Right renal cortex interstitium (tissue), 3 donors: ENCODE results near the gene IMPA2. TPM values are rescaled to one million over a fixed set of nuclear protein-coding genes. Genes with fewer than 3 reads are reported as not detected.

Experiments used
- DNase-seq, 3 donors: peaks; one replicate each; pipeline ENCODE4 v3.0.0-alpha.2; 2013; ENCODE audit warnings: low read depth in 3 of 3, low spot score in 2 of 3
- polyA plus RNA-seq, 3 donors: library from polyadenylated mRNA; unstranded; fragments of 120-200 nt; gene quantifications; one replicate each; pipeline ENCODE4 v1.2.1, GENCODE V29; 2013; ENCODE audit not compliant: insufficient read length in 3 of 3

IMPA2 gene
- polyA plus RNA-seq, 3 donors: 66.0 to 91.8 (median 89.9) TPM

DNA sequence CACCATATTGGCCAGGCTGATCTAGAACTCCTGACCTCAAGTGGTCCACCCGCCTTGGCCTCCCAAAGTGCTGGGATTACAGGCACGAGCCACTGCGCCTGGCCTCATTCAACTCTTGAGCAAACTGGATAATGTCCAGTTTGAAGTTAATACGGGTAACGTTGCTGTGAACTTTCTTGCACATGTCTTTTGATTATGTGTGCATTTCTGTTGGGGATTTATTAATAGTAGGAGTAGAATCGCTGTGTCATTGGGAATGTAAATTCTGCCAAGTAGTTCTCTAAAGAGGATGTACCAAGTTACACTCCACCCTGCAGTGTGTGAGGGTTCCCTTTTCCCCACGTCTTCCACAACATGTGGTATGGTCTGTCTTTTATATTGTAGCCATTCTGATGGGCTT is 6.2 kb downstream of the IMPA2 start:
- no peak for DNase-seq

DNA sequence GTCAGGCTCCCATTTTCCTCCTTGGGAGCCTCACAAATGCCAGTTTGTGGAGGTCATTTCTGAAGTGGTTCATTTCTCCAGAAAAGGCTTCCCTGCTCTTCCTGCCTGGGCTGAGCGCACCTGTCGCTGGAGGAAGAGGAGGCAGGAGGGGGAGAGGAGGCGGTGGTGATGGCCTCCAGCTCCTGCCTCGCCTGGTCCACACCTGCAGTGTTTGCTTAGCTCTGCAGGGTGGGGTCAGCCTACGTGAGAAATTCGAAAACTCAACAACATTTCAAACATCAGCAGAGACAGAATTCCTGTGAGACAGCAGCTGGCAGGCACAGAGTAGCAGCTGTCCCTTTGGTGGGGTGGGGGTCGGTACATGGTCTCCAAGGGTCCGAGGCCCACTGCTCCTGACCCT is 7.9 kb downstream of the IMPA2 start:
- no peak for DNase-seq

DNA sequence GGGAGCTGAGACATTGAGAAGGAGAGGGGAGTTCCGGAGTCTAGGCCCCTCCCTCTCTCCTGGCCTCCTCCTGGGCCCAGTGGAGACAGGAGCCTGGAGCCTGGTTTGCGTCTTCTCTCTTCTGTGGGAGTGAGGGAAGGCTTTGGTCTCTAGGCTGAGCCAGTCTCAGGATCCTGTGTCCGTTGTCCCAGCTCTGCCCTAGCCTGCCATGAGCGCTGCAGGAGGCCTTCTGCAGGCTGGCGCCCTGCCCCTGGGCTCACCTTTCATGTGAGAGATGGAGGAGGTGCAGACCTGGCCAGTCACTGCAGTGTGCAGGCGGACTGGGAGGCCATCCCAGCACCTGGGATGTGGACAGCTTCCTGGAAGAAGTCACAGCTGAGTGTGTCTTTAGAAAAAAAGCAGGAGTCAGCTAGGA is 8.7 kb downstream of the IMPA2 start:
- no peak for DNase-seq

DNA sequence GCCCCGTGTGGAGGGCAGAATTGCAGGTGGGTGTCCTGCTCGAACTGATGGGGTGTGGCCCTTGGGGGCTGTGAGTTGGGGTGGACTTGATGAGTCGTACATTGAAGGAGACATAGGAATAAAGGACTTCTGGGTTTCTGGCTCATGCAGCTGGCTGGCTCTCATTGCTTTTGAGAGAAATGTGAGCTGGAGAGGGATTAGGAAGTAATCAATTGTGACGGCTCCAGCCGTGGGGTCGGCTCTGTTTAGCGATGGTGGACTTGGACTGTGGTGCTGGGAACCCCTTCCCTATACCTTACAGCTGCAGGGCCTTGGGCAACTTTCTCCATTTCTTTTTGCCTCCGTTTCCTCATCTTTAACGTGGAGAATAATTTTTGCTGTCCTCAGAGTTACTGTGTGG is 9.2 kb downstream of the IMPA2 start:
- no peak for DNase-seq

DNA sequence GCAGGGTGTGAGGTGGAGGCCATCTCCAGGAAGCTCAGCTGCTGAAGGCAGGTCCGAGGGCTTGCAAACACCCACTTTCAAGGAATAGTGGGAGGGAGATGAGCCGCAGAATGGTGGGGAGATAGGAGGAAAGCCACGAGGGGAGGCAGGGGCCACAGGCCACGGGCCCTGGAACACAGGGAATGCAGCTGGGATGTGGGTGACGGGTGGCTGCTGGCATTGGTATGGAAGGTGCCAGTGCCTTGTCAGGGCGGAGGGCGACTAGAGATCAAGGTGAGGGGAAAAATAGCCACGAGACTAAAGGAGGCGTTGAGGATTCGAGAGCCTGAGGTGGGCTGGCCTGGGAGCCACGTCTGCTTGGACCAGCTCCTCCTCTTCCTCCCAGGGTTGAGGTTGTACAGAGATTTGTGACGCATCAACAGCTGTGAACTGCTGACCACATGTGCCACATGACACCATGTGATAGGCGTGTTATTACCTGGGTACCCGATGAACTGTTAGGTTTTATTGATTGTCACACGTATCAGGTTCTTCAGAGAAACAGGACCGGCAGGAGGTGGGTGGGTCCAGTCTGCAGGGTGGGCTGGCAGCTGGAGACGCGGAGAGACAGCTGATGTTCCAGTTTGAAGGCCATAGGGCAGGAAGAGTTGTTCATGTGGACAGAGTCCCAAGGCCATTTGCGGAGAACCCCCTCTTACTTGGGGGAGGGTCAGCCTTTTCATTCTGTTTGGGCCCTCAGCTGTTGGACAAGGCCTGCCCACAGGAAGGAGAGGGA is 9.9 kb downstream of the IMPA2 start:
- no peak for DNase-seq

DNA sequence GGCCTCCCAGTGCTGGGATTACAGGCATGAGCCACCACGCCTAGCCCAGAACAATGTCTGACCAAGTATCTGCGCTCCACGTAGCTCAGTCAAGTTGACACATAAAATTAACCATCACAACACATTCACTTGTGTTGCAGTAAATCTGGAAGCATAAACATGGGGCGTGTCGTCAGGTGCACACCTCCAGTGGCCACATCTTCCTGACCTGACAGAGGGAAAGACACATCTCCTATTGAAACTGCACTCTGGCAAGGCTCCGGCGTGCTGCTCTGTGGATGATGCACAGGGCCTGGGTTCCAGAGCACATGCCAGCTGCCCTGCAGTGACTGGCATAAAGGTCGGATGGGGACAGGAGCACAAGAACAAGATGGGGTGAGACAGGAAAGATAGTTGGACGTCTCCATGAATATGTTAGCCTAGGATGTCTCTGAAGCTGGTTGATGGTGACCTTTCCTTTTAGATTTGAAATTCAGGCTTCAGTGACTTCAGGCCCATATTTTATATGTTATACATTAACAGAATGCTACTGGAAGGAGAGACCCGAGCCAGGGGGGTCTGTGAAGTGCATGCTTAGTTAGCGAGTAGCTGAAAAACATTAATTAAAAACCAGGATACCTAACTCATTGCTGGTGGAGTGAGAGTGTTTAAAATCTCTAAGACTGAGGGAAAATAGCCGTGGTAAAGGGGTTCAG is 10.9 kb downstream of the IMPA2 start:
- no peak for DNase-seq

DNA sequence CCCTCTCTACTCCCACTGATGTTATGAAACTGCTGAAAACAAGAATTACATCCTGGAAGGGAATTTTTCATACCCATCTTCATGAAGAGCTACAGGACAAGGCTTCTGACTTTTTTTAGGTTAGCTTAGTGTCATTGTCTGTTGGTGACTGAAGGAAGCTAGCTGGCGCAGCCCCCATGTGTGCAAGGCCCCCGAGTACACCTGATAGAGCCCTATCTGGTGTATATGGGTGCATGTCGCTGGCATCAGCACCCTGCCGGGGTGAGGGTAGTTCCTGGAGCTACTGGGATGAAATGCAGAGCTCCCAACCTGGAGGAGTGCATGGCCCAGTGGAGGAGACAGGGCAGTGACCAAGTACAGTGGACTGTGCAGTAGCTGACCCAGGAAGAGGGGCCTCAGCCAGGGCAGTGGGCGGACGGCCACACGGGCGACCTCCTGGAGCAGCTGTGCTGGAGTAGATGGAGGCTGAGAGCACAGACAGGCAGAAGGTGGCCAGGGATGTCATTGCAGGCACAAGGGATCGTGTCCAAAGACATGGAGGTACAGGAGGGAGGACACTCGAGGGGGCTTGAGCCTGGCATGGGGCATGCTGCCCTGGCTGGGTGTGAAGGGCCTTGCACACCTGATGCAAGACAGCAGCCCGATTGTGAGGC is 12.1 kb downstream of the IMPA2 start:
- DNase-seq: no peak

DNA sequence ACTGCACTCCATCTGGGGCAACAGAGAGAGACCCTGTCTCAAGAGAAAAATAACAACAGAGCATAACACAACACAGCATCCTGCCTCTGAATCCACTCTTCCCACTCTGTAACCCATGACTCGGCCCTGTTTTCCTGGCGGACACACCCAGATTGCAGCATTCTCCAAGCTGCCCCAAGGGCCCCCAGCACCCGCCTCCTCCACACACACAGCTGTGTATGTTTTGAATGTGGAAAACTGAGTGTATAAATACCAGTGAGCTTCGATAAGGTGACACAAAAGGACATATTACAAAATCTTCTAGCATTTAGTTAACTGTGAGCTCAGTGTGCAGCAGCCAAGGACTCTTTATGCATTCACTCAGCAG is 13.0 kb downstream of the IMPA2 start:
- no peak for DNase-seq

DNA sequence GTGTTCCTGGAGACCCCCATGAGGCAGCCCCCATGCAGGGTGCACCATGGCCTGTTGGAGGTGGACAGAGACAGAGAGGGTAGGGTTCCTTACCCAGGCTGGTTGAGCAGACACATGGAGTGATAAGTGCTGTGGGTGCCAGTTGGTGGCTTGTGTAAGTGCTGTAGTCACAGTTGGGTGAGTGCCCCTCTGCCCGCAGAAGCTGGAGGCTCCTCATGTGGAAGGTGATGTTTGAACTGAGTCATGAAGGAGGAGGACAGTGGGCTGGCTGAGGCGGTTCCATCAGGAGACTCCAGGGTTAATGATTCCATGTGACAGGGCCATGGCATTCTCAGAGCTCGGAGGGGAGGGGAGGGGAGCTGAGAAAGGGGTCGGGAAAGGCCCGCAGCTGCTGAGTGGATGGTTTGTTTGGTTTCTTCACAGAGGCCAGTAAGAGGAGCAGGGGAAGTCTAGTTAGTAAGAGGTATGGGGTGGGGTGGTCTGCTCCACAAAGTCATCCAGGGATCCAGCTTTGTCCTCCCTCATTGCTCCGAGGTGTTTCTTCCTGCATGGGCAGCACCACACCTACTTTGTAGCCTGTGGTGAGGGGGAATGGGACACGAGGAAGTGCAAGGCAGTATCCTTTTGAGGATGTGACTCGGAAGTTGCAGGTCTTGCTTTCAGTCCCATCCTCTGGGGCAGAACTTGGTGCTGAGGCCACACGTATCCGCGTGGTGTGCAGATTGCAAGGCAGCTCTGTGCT is 13.6 kb downstream of the IMPA2 start:
- DNase-seq: no peak

DNA sequence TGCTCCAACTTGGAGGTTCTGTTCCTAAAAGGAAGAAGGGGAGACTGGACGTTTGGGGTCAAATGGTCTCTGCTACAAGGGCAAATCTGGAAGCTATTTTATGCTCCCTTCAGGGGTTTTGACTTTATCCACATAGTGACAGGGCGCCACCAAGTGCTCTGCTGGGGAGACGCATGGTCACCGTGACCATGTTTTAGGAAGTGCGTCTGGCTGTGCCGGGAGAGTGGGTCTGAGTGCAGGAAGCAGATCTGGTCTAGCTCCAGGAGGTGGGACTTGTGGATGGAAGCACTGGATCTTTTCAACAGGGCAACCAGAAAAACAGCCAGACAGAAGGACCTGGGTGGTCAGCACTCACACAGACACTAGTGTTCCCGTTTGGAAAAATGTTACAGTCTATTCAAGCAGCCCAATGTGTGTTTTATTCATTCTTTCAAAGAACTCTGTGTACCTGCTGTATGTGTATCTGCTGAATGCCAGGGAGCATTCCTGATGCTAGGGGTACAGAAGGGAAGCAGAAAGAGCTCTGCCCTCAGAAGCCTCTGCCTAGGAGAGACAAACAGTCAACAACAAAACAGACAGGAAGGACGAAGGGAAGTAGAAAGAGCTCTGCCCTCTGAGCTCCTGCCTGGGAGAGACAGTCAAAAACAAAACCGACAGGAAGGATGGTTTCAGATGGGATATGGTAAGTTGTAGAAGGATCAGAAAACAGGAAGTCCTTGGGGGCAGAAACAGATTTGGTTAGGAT is 14.3 kb downstream of the IMPA2 start:
- no peak for DNase-seq

DNA sequence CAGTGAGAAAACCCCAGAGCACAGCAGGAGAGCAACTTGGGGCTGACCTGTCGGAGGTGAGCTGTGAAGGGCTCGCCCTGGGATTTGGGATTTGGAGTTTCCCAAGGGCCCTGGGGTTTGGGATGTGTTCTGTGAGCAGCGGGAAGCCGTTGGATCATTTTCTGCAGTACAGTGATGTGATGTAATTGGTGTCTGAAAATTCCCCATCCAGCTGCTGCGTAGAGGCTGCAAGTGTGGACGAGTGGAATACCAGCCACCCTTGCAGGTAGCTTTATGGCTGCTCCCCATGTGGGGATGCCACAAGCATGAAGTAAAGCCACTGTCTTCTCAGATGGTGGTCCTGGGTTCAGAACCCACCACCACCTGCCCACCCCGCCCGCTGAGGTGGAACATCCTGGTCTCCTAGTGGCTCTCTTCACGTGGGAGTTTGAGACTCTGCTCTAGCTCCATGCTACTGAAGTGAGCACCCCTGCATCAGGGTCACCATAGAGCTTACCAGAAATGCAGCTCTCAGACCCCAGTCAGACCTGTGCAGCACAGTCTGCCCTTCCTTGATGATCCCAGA is 15.0 kb downstream of the IMPA2 start:
- DNase-seq: no peak

DNA sequence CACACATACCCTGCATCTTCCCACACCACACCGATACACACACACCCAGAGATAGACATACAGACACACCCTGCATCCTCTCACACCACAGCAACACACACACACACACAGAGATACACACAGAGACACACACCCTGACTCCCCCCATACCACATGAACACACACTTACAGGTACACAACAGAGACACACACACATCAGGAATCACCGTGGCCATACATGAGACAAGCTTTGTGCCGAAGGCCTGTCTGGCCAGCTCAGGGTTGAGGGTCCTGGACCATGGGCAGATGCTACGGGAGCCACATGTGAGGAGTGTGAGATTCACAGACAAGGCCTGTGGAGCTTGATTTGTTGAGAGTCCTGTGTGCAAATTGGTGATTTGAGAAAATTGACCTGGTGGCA is 15.6 kb downstream of the IMPA2 start:
- DNase-seq: no peak

DNA sequence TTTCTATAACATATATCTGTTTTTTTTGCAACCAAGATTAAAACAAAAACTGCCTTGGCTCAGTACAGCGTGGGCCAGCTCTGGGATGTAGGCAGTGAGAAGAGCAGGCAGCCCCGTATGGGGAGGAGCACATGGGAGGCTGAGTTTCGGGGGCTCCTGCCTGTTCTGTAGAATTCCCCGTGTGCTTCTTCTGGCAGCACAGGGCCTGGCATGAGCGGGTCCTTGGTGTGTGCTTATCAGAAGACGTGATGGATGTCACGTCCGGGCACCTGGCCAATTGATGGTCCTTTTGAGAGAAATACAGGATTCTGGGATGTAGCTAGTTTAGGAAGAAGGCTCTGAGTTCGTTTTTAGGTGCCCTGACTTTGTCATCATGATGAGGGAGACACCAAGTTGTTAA is 16.2 kb downstream of the IMPA2 start:
- no peak for DNase-seq

DNA sequence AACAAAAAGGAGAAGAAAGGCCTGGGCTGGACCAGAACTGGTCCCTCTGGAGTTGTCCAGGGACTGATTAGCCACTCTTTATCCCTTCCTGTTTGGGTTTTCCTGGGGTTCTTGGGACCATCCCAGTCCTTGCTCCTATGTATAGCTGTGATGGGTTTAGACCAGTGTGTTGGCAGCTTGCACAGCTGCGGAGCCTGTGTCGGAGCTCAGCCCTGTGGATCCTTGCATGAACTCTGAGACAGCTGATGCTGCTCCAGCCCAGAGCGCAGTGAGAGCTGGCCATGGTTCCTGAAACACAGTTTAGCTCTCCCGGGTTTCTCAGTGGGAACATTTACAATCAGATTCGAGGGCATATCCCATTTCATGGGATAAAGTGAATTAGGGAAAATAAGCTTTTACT is 16.9 kb downstream of the IMPA2 start:
- no peak for DNase-seq

DNA sequence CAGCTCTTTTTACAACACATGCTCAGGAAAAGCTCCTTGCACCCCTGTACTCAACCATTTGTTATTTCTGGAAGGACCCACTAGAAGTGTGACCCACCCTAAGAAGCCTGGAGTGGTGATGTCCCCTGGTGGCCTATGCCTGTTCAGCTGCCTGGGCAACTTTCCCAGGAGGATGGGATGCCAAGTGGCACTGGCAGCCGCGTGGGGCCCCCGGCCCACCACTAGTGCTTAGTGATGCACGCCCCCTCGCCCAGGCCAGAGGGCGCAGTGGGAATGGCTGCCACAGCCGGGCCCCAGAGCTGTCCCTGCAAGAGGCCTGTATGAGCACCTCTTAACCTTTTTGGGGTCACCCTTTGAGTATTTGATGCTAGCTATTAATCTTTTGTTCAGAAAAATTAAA is 18.1 kb downstream of the IMPA2 start:
- no peak for DNase-seq

DNA sequence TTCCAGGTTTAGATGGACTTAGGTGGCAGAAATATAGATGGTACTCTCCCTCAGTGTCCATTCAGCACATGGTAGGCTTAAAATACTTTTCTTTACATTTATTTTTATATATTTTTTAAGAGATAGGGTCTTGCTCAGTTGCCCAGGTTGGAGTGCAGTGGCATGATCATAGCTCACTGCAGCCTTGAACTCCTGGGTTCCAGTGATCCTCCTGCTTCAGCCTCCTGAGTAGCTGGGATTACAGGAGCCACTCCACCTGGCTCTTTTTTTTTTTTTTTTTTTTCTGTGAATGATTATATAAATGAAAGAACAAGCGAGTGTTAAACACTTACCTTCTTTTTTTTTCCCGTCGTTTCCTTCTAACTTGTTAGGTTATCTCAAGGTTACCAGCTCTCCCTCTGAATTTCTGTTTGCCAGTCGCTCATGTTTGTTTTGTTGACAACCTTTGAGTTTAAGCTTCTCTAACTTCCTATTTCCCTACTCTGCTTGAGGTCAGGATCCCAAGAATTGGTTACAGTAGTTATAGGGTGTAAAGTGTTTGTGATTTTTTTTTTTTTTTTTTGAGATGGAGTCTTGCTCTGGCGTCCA is 18.9 kb downstream of the IMPA2 start:
- DNase-seq: no peak

DNA sequence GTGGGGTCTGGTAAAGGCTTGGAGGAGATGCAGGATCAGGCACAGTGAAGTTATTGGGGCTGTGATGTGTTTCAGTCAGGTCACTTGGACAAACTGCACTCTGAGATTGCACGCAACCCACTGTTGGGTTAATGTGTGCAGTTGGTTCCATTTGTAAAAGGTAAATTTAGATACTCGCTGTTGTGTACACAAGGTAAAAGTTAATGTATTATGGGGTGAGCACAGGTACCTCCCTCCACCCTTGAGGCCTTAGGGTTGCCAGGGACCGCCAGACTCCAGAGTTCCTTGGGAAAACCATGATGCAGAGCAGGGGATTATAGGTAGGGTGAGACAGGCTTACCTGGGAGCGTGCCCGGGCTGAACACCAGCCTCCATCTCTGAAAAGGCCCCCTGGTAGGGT is 20.1 kb downstream of the IMPA2 start:
- no peak for DNase-seq

DNA sequence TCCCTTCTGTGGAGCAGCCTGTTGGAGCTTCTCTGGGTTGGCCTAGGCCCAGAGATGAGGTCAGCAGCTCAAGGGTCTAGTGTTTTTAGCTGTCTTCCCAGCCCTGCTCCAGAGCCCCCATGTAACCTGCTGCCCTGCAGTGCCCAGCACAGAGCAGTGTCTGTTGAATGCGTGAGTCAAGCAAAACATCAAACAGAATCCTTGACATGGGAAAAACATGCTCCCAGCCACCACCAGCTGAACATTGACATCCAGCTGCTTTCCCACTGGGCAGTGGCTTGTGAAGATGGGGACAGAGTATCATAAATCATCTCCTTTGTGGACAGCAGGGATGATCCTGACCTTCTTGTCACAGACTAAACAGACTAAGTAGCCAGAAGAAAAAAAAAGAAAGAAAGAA is 22.6 kb downstream of the IMPA2 start:
- DNase-seq: no peak

DNA sequence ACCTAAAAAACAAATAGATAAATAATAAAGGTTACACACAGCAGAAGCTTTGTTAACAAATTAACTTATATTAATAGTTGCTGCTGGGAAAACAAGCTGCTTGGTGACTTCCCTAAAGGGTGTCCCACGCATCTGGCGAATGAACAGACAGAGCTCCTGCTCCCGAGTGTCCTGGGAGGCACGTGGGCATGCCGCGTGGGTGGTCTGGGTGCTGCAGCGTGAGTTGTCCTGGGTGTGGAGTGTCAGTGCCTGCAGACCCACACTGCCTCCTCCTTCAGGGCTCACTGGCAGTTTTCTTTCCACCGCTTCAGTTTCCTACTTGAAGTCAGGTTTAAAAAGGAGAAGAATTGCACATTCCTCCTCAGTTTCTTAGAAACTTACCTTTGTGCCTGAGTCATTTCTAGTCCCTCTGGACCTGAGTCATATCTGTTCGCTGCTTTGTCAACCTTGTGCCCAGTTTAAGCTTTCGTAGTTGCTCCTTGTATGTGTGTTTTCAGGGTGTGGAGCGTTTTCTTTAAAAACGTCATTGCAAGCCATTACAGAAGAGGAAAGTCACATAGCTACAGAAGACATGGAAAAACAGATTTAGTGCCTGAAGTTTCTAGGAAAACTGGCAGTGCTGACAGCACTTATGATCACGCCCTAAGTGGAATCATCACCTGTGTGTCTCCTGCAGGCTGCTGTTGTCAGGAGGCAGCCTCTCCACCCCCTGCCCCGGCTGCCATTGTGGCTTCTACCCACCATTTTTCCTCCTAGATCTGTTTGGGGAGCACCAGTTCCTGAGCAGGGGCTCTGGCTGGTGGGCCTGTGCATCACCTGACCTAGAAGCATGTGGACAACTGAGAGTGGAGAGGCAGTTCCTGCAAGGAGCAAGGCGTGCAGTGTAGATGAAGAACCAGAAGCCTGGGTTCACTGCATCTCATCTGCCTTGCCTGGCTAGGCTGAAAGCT is 24.5 kb downstream of the IMPA2 start:
- no peak for DNase-seq
